Measurements from ENCODE around the gene INPP4B. TPM values are rescaled to one million over a fixed set of nuclear protein-coding genes. Genes with fewer than 3 reads are reported as not detected.

The INPP4B gene
- total and polyA plus RNA-seq, 2 donors (not counting 1 experiment from before 2014, with no cell fraction given), result 19.7 to 22.2 TPM

GRCh38 chr4:142663828-142664227 is 182.3 kb downstream of the INPP4B start:
- no peak overlapping the region for H3K9ac ChIP-seq (ENCODE audit: insufficient read depth, low read length)
- no peaks in the 10 kb centered on the region for H3K36me3 ChIP-seq (ENCODE audit: control insufficient read depth, insufficient read depth, low read length)
- H2AFZ ChIP-seq (ENCODE audit: low read length), result no peak overlapping the region
- H3K4me1 ChIP-seq (ENCODE audit: control insufficient read depth, extremely low read depth, insufficient read depth, low read length), result no peaks in the 10 kb centered on the region
- no peaks in the 10 kb centered on the region for H3K27me3 ChIP-seq (ENCODE audit: control insufficient read depth, insufficient read depth, low read length)
- no peak overlapping the region for H3K4me3 ChIP-seq (replicated peaks in 1 of 4; ENCODE audit: control extremely low read depth in 1 of 4, insufficient read depth in 1 of 4, low read depth in 3 of 4, low read length in 4 of 4)
- H3K9me3 ChIP-seq (ENCODE audit: control insufficient read depth, insufficient read depth, low read depth, low read length), result no peaks in the 10 kb centered on the region
- TF ChIP-seq CTCF (conservative IDR thresholded peaks at IDR 0.05 in 1 of 2, IDR thresholded peaks at IDR 0.05 in 1 of 2; ENCODE audit: low read depth in 1 of 2, low read length in 2 of 2) (no peak), EZH2 (IDR thresholded peaks at IDR 0.05; ENCODE audit: low read length, missing control alignments) (no peak)
- H3K4me2 ChIP-seq (ENCODE audit: extremely low read depth, insufficient read depth, low read length), result no peak overlapping the region
- DNase-seq (ENCODE audit: low read depth in 2 of 2), result peak in 1 of 2 donors; percentile 64
- no peaks in the 10 kb centered on the region for H3K79me2 ChIP-seq (ENCODE audit: control insufficient read depth, insufficient read depth, low read length)
- H3K27ac ChIP-seq (ENCODE audit: insufficient read depth, low read length), result no peak overlapping the region
- no peaks in the 10 kb centered on the region for H4K20me1 ChIP-seq (ENCODE audit: control insufficient read depth, extremely low read depth, insufficient read depth, low read length)

- H3K4me1 ChIP-seq (ENCODE audit: control insufficient read depth, extremely low read depth, insufficient read depth, low read length), result no peaks in the 10 kb centered on the region
- peak in 1 of 2 donors; percentile 6 for TF ChIP-seq CTCF (conservative IDR thresholded peaks at IDR 0.05 in 1 of 2, IDR thresholded peaks at IDR 0.05 in 1 of 2; ENCODE audit: low read depth in 1 of 2, low read length in 2 of 2)
- no peak for TF ChIP-seq EZH2 (IDR thresholded peaks at IDR 0.05; ENCODE audit: low read length, missing control alignments)
These were observed 185.4 kb downstream of the INPP4B start for GRCh38 chr4:142660728-142661127.

DNA sequence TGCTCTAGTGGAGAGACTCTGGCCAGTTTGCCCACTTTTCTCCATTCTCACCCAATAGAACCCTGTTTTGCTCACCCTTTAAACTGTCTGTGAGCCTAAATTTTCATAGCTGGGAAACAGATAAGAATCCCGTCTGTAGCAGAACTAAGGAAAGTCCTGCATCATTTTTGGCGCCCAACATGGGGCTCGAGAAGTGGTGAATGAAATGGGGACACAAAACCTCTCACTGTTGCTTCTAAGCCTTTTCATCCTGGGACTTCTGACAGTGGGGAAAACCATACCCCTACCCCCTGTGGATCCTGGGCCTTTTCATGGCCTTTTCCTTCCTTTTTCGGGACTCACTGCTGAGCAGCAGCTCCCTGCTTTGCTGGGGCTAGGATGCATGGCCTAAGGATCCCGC is 189.9 kb downstream of the INPP4B start:
- Histone ChIP-seq H3K27ac (ENCODE audit: insufficient read depth, low read length) (no peak overlapping the region), H3K4me2 (ENCODE audit: extremely low read depth, insufficient read depth, low read length) (no peak overlapping the region)
- peak; percentile 30 to 33 for DNase-seq (ENCODE audit: low read depth in 2 of 2)

More at GRCh38 chr4:142660728-142661127, 185.4 kb downstream of the INPP4B start:
- no peaks in the 10 kb centered on the region for H3K36me3 ChIP-seq (ENCODE audit: control insufficient read depth, insufficient read depth, low read length)
- H2AFZ ChIP-seq (ENCODE audit: low read length), result no peak overlapping the region
- H3K9ac ChIP-seq (ENCODE audit: insufficient read depth, low read length), result no peak overlapping the region
- H3K27me3 ChIP-seq (ENCODE audit: control insufficient read depth, insufficient read depth, low read length), result no peaks in the 10 kb centered on the region
- no peak overlapping the region for H3K4me2 ChIP-seq (ENCODE audit: extremely low read depth, insufficient read depth, low read length)
- peaks cover 3% of the 10 kb centered on the region for H3K9me3 ChIP-seq (ENCODE audit: control insufficient read depth, insufficient read depth, low read depth, low read length)
- no peak overlapping the region for H3K4me3 ChIP-seq (replicated peaks in 1 of 4; ENCODE audit: control extremely low read depth in 1 of 4, insufficient read depth in 1 of 4, low read depth in 3 of 4, low read length in 4 of 4)
- no peak overlapping the region for H3K27ac ChIP-seq (ENCODE audit: insufficient read depth, low read length)
- no peaks in the 10 kb centered on the region for H4K20me1 ChIP-seq (ENCODE audit: control insufficient read depth, extremely low read depth, insufficient read depth, low read length)
- no peak for DNase-seq (ENCODE audit: low read depth in 2 of 2)
- H3K79me2 ChIP-seq (ENCODE audit: control insufficient read depth, insufficient read depth, low read length), result no peaks in the 10 kb centered on the region

More for the DNA sequence above, 189.9 kb downstream of the INPP4B start:
- no peak overlapping the region for H3K9ac ChIP-seq (ENCODE audit: insufficient read depth, low read length)
- no peaks in the 10 kb centered on the region for H3K27me3 ChIP-seq (ENCODE audit: control insufficient read depth, insufficient read depth, low read length)
- peaks cover 3% of the 10 kb centered on the region for H3K9me3 ChIP-seq (ENCODE audit: control insufficient read depth, insufficient read depth, low read depth, low read length)
- H2AFZ ChIP-seq (ENCODE audit: low read length), result no peak overlapping the region
- no peaks in the 10 kb centered on the region for H3K79me2 ChIP-seq (ENCODE audit: control insufficient read depth, insufficient read depth, low read length)
- H3K4me3 ChIP-seq (replicated peaks in 1 of 4; ENCODE audit: control extremely low read depth in 1 of 4, insufficient read depth in 1 of 4, low read depth in 3 of 4, low read length in 4 of 4), result no peak overlapping the region
- TF ChIP-seq EZH2 (IDR thresholded peaks at IDR 0.05; ENCODE audit: low read length, missing control alignments), result no peak
- no peak for TF ChIP-seq CTCF (conservative IDR thresholded peaks at IDR 0.05 in 1 of 2, IDR thresholded peaks at IDR 0.05 in 1 of 2; ENCODE audit: low read depth in 1 of 2, low read length in 2 of 2)
- H3K36me3 ChIP-seq (ENCODE audit: control insufficient read depth, insufficient read depth, low read length), result no peaks in the 10 kb centered on the region
- H4K20me1 ChIP-seq (ENCODE audit: control insufficient read depth, extremely low read depth, insufficient read depth, low read length), result no peaks in the 10 kb centered on the region
- no peaks in the 10 kb centered on the region for H3K4me1 ChIP-seq (ENCODE audit: control insufficient read depth, extremely low read depth, insufficient read depth, low read length)

Data from fibroblast of lung (primary cell).